Measurements from ENCODE around the gene AGAP1. TPM values are rescaled to one million over a fixed set of nuclear protein-coding genes. Genes with fewer than 3 reads are reported as not detected.

The AGAP1 gene
- total RNA-seq, 1 experiment from 2014 or later = 25.8 TPM

GRCh38 chr2:235958221-235958930, 464.5 kb downstream of the AGAP1 start:
- H2AK5ac ChIP-seq (ENCODE audit: insufficient read length, low read length) = no peak overlapping the region
- H3K27me3 ChIP-seq (ENCODE audit: insufficient read depth, low read length) = no peaks in the 10 kb centered on the region
- no peak overlapping the region for H3K14ac ChIP-seq (ENCODE audit: insufficient read depth, low read length)
- H2BK5ac ChIP-seq (ENCODE audit: insufficient read length, low read length) = no peak overlapping the region
- no peaks in the 10 kb centered on the region for H3K79me2 ChIP-seq (ENCODE audit: insufficient read depth, low read length)
- no peak overlapping the region for H3K56ac ChIP-seq (ENCODE audit: insufficient read length, low read depth, low read length)
- no peak overlapping the region for H2BK120ac ChIP-seq (ENCODE audit: low read depth, low read length, poor library complexity, severe bottlenecking)
- Mint-ChIP-seq H3K9me3 (no peaks in the 10 kb centered on the region; a peak in 1 of 5 replicates), H3K27me3 (ENCODE audit: low read depth) (no peaks in the 10 kb centered on the region), H3K27ac (no peak overlapping the region; a peak in 1 of 7 replicates), H3K36me3 (ENCODE audit: insufficient read depth in 1 of 3, low read depth in 3 of 3) (peaks cover 0 to 4% (median 0%) of the 10 kb centered on the region in 3 experiments; a peak in 2 of 7 replicates), H3K4me3 (no peak overlapping the region), H3K4me1 (peaks cover 6 to 11% of the 10 kb centered on the region in 2 experiments)
- H2BK15ac ChIP-seq (ENCODE audit: low read depth, low read length) = no peak overlapping the region
- no peak overlapping the region for H2BK20ac ChIP-seq (ENCODE audit: low read depth, low read length, poor library complexity, severe bottlenecking)
- no CpG with 5 or more reads among the region's 23 CpGs for WGBS (ENCODE audit: extremely low coverage, insufficient read length, low lambda C conversion rate)
- H4K20me1 ChIP-seq (ENCODE audit: control insufficient read depth, insufficient read depth, insufficient read length) = no peaks in the 10 kb centered on the region
- H3K18ac ChIP-seq (ENCODE audit: insufficient read length, low read depth, low read length) = no peak overlapping the region
- no peak overlapping the region for H4K5ac ChIP-seq (ENCODE audit: insufficient read length, low read depth, low read length)
- no peak overlapping the region for H2AFZ ChIP-seq (ENCODE audit: low read length)
- no peak overlapping the region for H3T11ph ChIP-seq (ENCODE audit: low read length)
- H3K4me1 ChIP-seq (ENCODE audit: insufficient read depth, low read length) = no peaks in the 10 kb centered on the region
- no peak overlapping the region for H3K9ac ChIP-seq (ENCODE audit: extremely low read depth, insufficient read length, low read length)
- H3K23me2 ChIP-seq (ENCODE audit: insufficient read length, low read depth, low read length, poor library complexity, severe bottlenecking) = peaks cover 3% of the 10 kb centered on the region
- no peak overlapping the region for H4K91ac ChIP-seq (ENCODE audit: insufficient read length, low read depth, low read length)
- H3K79me1 ChIP-seq (ENCODE audit: insufficient read depth, low read depth, low read length, poor library complexity, severe bottlenecking) = no peaks in the 10 kb centered on the region
- H4K8ac ChIP-seq (replicated peaks; ENCODE audit: insufficient read length, low read depth, low read length) = no peak overlapping the region
- H3K4me2 ChIP-seq (ENCODE audit: insufficient read depth, insufficient read length, low read length) = no peak overlapping the region
- no peak for DNase-seq
- H2BK12ac ChIP-seq (ENCODE audit: insufficient read length, low read depth, low read length) = no peak overlapping the region
- H3K4ac ChIP-seq (ENCODE audit: low read depth, low read length) = no peak overlapping the region
- no peaks in the 10 kb centered on the region for H3K9me3 ChIP-seq (ENCODE audit: control insufficient read depth, low read depth, low read length)
- H3K23ac ChIP-seq (ENCODE audit: insufficient read length, low read depth, low read length) = no peak overlapping the region
- no peak for TF ChIP-seq CTCF (conservative IDR thresholded peaks at IDR 0.05)
- no peak overlapping the region for H3K27ac ChIP-seq (ENCODE audit: insufficient read length, low read depth, low read length)

All from H9 (cell line).